Liver (tissue), 9 donors: Measurements from ENCODE around the gene ST6GALNAC3. TPM values are rescaled to one million over a fixed set of nuclear protein-coding genes. Genes with fewer than 3 reads are reported as not detected.

ENCODE experiments used
- DNase-seq: peaks from one replicate; pipeline ENCODE4 v3.0.0-alpha.2; 2017; ENCODE audit warnings: low spot score
- H3K27ac ChIP-seq, 2 donors: one replicate each; pipeline ENCODE4 v1.7.0; 2013; ENCODE audit warnings: inconsistent platforms in 2 of 2, low read length in 2 of 2, control low read depth in 1 of 2, low read depth in 1 of 2, mild to moderate bottlenecking in 1 of 2
- H3K27me3 ChIP-seq, 4 donors: one replicate each; pipeline versions ENCODE4 v1.6.1 to v1.7.0; 2013; ENCODE audit warnings: low read length in 3 of 4, inconsistent platforms in 1 of 4, mild to moderate bottlenecking in 1 of 4, moderate library complexity in 1 of 4; ENCODE audit not compliant: control insufficient read depth in 4 of 4, insufficient read depth in 4 of 4
- H3K36me3 ChIP-seq, 4 donors: one replicate each; pipeline versions ENCODE4 v1.6.1 to v1.7.0; 2013; ENCODE audit warnings: low read length in 3 of 4, mild to moderate bottlenecking in 3 of 4, low read depth in 1 of 4, moderate library complexity in 1 of 4; ENCODE audit not compliant: control insufficient read depth in 4 of 4, insufficient read depth in 3 of 4
- H3K4me1 ChIP-seq, 4 donors: one replicate each; pipeline versions ENCODE4 v1.6.1 to v1.7.0; 2013; ENCODE audit warnings: low read length in 3 of 4, mild to moderate bottlenecking in 3 of 4, moderate library complexity in 1 of 4; ENCODE audit not compliant: control insufficient read depth in 4 of 4, insufficient read depth in 4 of 4
- H3K4me3 ChIP-seq, 3 donors: one replicate each; pipeline versions ENCODE4 v1.6.1 to v1.7.0; 2013; ENCODE audit warnings: low read length in 3 of 3, control low read depth in 1 of 3, low read depth in 1 of 3, mild to moderate bottlenecking in 1 of 3
- H3K9ac ChIP-seq, 2 donors: one replicate each; pipeline ENCODE4 v1.7.0; 2013; ENCODE audit warnings: low read length in 2 of 2, mild to moderate bottlenecking in 2 of 2, moderate library complexity in 2 of 2, control low read depth in 1 of 2, low read depth in 1 of 2
- H3K9me3 ChIP-seq, 4 donors: one replicate each; pipeline versions ENCODE4 v1.6.1 to v1.7.0; 2013; ENCODE audit warnings: low read length in 3 of 4; ENCODE audit not compliant: control insufficient read depth in 4 of 4
- ATF3 ChIP-seq: IDR thresholded peaks from 2 replicates; pipeline ENCODE4 v1.6.1; 2016; ENCODE audit warnings: antibody characterized with exemption
- CTCF ChIP-seq: fragments of 150-350 bp; IDR thresholded peaks from 2 replicates; pipeline ENCODE4 v1.5.1; 2017; ENCODE audit warnings: improper control_type of control experiment, low read depth, low read length; ENCODE audit not compliant: missing input control
- EGR1 ChIP-seq, 2 donors: IDR thresholded peaks; 2 replicates each; pipeline ENCODE4 v1.6.1; 2016 to 2018; ENCODE audit warnings: antibody characterized with exemption in 2 of 2, low read depth in 2 of 2
- FOXA1 ChIP-seq: IDR thresholded peaks from 2 replicates; pipeline ENCODE4 v1.6.1; 2016; ENCODE audit warnings: antibody characterized with exemption
- FOXA2 ChIP-seq: IDR thresholded peaks from 2 replicates; pipeline ENCODE4 v1.6.1; 2016; ENCODE audit warnings: antibody characterized with exemption
- HNF4G ChIP-seq: IDR thresholded peaks from 2 replicates; pipeline ENCODE4 v1.6.1; 2016; ENCODE audit warnings: antibody characterized with exemption
- MAX ChIP-seq: IDR thresholded peaks from 2 replicates; pipeline ENCODE4 v1.6.1; 2016; ENCODE audit warnings: antibody characterized with exemption
- NR2F2 ChIP-seq: IDR thresholded peaks from 2 replicates; pipeline ENCODE4 v1.6.1; 2016; ENCODE audit warnings: antibody characterized with exemption
- RAD21 ChIP-seq, 2 donors: IDR thresholded peaks; 2 replicates each; pipeline ENCODE4 v1.6.1; 2016; ENCODE audit warnings: antibody characterized with exemption in 2 of 2, mild to moderate bottlenecking in 2 of 2
- REST ChIP-seq: IDR thresholded peaks from 2 replicates; pipeline ENCODE4 v1.6.1; 2016; ENCODE audit warnings: antibody characterized with exemption, mild to moderate bottlenecking
- TAF1 ChIP-seq: conservative IDR thresholded peaks from 2 replicates; pipeline ENCODE4 v1.6.1; 2016; ENCODE audit warnings: antibody characterized with exemption, mild to moderate bottlenecking
- ZBTB33 ChIP-seq: IDR thresholded peaks from 2 replicates; pipeline ENCODE4 v1.6.1; 2016; ENCODE audit warnings: antibody characterized with exemption
- WGBS: extraction: QIAGEN DNeasy Blood & Tissue Kit; methylation state at CpG from one replicate; pipeline ENCODE4 v1.1.7; 2013; 5-methylcytosine and 5-hydroxymethylcytosine counted together
- polyA plus RNA-seq, 2 donors: library from polyadenylated mRNA; stranded (reverse) in 1 of 2; unstranded in 1 of 2; fragments of 200-250 nt in 1 of 2; fragments of >200 nt in 1 of 2; fragmentation: Nextera tagmentation in 1 of 2; extraction: Ambion mirVana in 1 of 2; gene quantifications; one replicate each; pipeline versions ENCODE4 v1.2.1 to v1.2.3, GENCODE V29; 2013 to 2015
- total RNA-seq, 2 donors: library from RNA; depleted of rRNA; stranded (reverse); fragments of >200 nt; gene quantifications; one replicate each; pipeline ENCODE4 v1.2.3, GENCODE V29; 2014
- donor health status: healthy.
- donor health status: healthy.
- donor health status: healthy.
- donor health status: healthy.
- donor health status: healthy.

ST6GALNAC3 gene
- total and polyA plus RNA-seq, 4 donors, result 1.2 to 5.0 (median 3.2) TPM

- Histone ChIP-seq H3K4me1 (no peaks in the 10 kb centered on the region), H3K27me3 (peaks cover 0 to under 1% (median 0%) of the 10 kb centered on the region in 4 donors)
- no peak for DNase-seq
These were observed 10.1 kb downstream of the ST6GALNAC3 start for GRCh38 chr1:76084685-76085084.

GRCh38 chr1:76086109-76086508 lies 11.6 kb downstream of the ST6GALNAC3 start:
- TF ChIP-seq ZBTB33, result no peak
- no peak for TF ChIP-seq ATF3
- TF ChIP-seq REST, result no peak
- no peak for TF ChIP-seq TAF1
- no peak for TF ChIP-seq HNF4G
- TF ChIP-seq FOXA2, result no peak
- no peak for TF ChIP-seq NR2F2
- TF ChIP-seq MAX, result no peak
- no peak for TF ChIP-seq EGR1 (IDR thresholded peaks at IDR 0.05; ENCODE audit: low read depth in 2 of 2)
- no peak for TF ChIP-seq RAD21 (IDR thresholded peaks at IDR 0.05)
- TF ChIP-seq FOXA1, result no peak
- no peak for TF ChIP-seq CTCF
- H3K4me1 ChIP-seq, result no peaks in the 10 kb centered on the region
- H3K27me3 ChIP-seq, result peaks cover 0 to 3% (median 0%) of the 10 kb centered on the region in 4 donors
- H3K36me3 ChIP-seq, result no peaks in the 10 kb centered on the region
- no peak overlapping the region for H3K9ac ChIP-seq
- H3K9me3 ChIP-seq, result no peaks in the 10 kb centered on the region
- H3K4me3 ChIP-seq, result no peak overlapping the region
- no peak for DNase-seq
- 67% methylated on average over 3 of the region's 3 CpGs for WGBS
- no peak overlapping the region for H3K27ac ChIP-seq

More at GRCh38 chr1:76084685-76085084, 10.1 kb downstream of the ST6GALNAC3 start:
- 75% methylated on average over 3 of the region's 3 CpGs for WGBS
- H3K9ac ChIP-seq, result no peak overlapping the region
- no peaks in the 10 kb centered on the region for H3K36me3 ChIP-seq
- H3K9me3 ChIP-seq, result no peaks in the 10 kb centered on the region
- no peak overlapping the region for H3K4me3 ChIP-seq
- H3K27ac ChIP-seq, result no peak overlapping the region
- no peak for TF ChIP-seq REST
- TF ChIP-seq NR2F2, result no peak
- no peak for TF ChIP-seq ATF3
- no peak for TF ChIP-seq EGR1 (IDR thresholded peaks at IDR 0.05; ENCODE audit: low read depth in 2 of 2)
